A673 (cell line): ENCODE measurements around the gene FSTL5. TPM values are rescaled to one million over a fixed set of nuclear protein-coding genes. Genes with fewer than 3 reads are reported as not detected.
A peak's percentile ranks its signal among the peaks of the same experiment; 100 is the strongest.
"Not testable (repeated sequence)": the region's sequence is repeated elsewhere in the genome, so short reads cannot be mapped to it uniquely, and the experiment has no call there.

Source experiments
- Bru-seq: library from RNA; stranded (reverse); fragments of 400-500 nt; gene quantifications from one replicate; lab custom pipeline; 2021; lab: Mats Ljungman, UMichigan
- BruChase-seq, 2 experiments: library from RNA; stranded (reverse); fragments of 400-500 nt; gene quantifications; one replicate each; lab custom pipeline; 2021; lab: Mats Ljungman, UMichigan
- BruUV-seq: library from RNA; stranded (reverse); fragments of 400-500 nt; replicated peaks from 2 replicates; lab custom pipeline; 2021; lab: Mats Ljungman, UMichigan
- CTCF ChIA-PET: fragments of 300-600 bp; sonication (Branson Sonifier 250); formaldehyde crosslinking; loops from one replicate; lab custom pipeline; 2022; ENCODE audit warnings: antibody characterized with exemption; lab: Charles Lee
- POLR2A ChIA-PET: fragments of 300-600 bp; sonication (Branson Sonifier 250); formaldehyde crosslinking; loops from one replicate; lab custom pipeline; 2022; ENCODE audit warnings: antibody characterized with exemption; ENCODE audit not compliant: low non-redundant PET; lab: Charles Lee
- DNase-seq: peaks from one replicate; pipeline ENCODE4 v3.0.0-alpha.2; 2015; ENCODE audit warnings: low spot score
- H3K27ac ChIP-seq: fragments of 200-600 bp; sonication (generic); 2 replicates; pipeline ENCODE4 v1.5.1; 2016; ENCODE audit warnings: mixed run types, low read depth, mild to moderate bottlenecking, mixed read lengths, antibody characterized with exemption, low read length; ENCODE audit not compliant: poor library complexity, severe bottlenecking
- H3K27me3 ChIP-seq: fragments of 200-600 bp; sonication (generic); replicated peaks from 2 replicates; pipeline ENCODE4 v1.6.1; 2017; ENCODE audit warnings: mixed run types, low read depth, mild to moderate bottlenecking, mixed read lengths, antibody characterized with exemption, low read length; ENCODE audit not compliant: insufficient read depth, poor library complexity
- H3K36me3 ChIP-seq: fragments of 200-600 bp; sonication (generic); 2 replicates; pipeline ENCODE4 v1.6.1; 2016; ENCODE audit warnings: mixed run types, mild to moderate bottlenecking, mixed read lengths, antibody characterized with exemption, low read length; ENCODE audit not compliant: insufficient read depth, poor library complexity, severe bottlenecking
- H3K4me1 ChIP-seq: fragments of 200-600 bp; sonication (generic); 2 replicates; pipeline ENCODE4 v1.6.1; 2017; ENCODE audit warnings: mixed run types, mild to moderate bottlenecking, mixed read lengths, antibody characterized with exemption, low read length; ENCODE audit not compliant: insufficient read depth, poor library complexity, severe bottlenecking
- H3K4me3 ChIP-seq: fragments of 200-600 bp; sonication (generic); 2 replicates; pipeline ENCODE4 v1.5.1; 2016; ENCODE audit warnings: low read depth, mixed run types, mild to moderate bottlenecking, mixed read lengths, low read length; ENCODE audit not compliant: poor library complexity, severe bottlenecking
- H3K9me3 ChIP-seq: fragments of 200-600 bp; sonication (generic); 2 replicates; pipeline ENCODE4 v1.6.1; 2016; ENCODE audit warnings: mixed run types, low read depth, mild to moderate bottlenecking, mixed read lengths, antibody characterized with exemption, low read length; ENCODE audit not compliant: poor library complexity, severe bottlenecking
- CTCF ChIP-seq: fragments of 300-800, 200-600 bp; sonication (generic); conservative IDR thresholded peaks from 2 replicates; pipeline ENCODE4 v1.5.1; 2017; ENCODE audit warnings: low read depth, mild to moderate bottlenecking, antibody characterized with exemption, low read length, moderate library complexity, mixed read lengths
- EZH2 ChIP-seq: fragments of 200-600 bp; sonication (generic); IDR thresholded peaks from 2 replicates; pipeline ENCODE4 v1.6.1; 2017; ENCODE audit warnings: borderline replicate concordance, low read depth, mild to moderate bottlenecking, mixed read lengths, antibody characterized with exemption, low read length; ENCODE audit not compliant: poor library complexity, severe bottlenecking
- intact Hi-C: fragments of 100-400 bp; cut with micrococcal nuclease; formaldehyde crosslinking; loops from one replicate; pipeline ENCODE4 v1.10.0; 2022; ENCODE audit not compliant: unreplicated experiment
- long read RNA-seq: library from polyadenylated mRNA; stranded (forward); transcript quantifications from one replicate; pipeline ENCODE4 v2.0.0, GENCODE V29; 2022
- total RNA-seq: library from RNA; stranded (reverse); gene quantifications from 2 replicates; pipeline ENCODE4 v1.2.3, GENCODE V29; 2021

The FSTL5 gene
- total RNA-seq: 0.15 and 0.28 TPM in 2 replicates
- Bru-seq, nascent RNA: percentile 18 among the genes with signal in this experiment
- BruChase-seq, experiment 1, labeled RNA remaining after a 2-hour chase: percentile 15 among the genes with signal in this experiment
- percentile 10 among the genes with signal in this experiment for BruChase-seq, experiment 2, labeled RNA remaining after a 6-hour chase
- long read RNA-seq, partial matches to known transcripts: 0 of 1 reads
- long read RNA-seq, other reads (novel, unspliced or antisense): 1 of 1 reads

GRCh38 chr4:162163892-162164759 lies at the start of gene FSTL5:
FSTL5 (minus strand) TSS chr4:162164000; CDS start chr4:162111396, 52,604 bp downstream.
- Histone ChIP-seq H3K27me3 (no peaks in the 10 kb centered on the region), H3K36me3 (no peaks in the 10 kb centered on the region), H3K27ac (no peak within 1 kb of the TSS), H3K4me3 (peak within 1 kb of the TSS; percentile 61), H3K4me1 (no peaks in the 10 kb centered on the region), H3K9me3 (no peaks in the 10 kb centered on the region)
- peak; percentile 90 for DNase-seq
- intact Hi-C loops: loop anchor here (10.0 kb wide), 2 partner anchors 839 to 909 kb away; no protein-coding TSS in a partner anchor
- CTCF ChIA-PET: no interaction called here
- BruUV-seq: no TSS peak
- POLR2A ChIA-PET: no interaction called here
- TF ChIP-seq EZH2 (no peak), CTCF (no peak)

- CTCF ChIA-PET: no interaction called here
- TF ChIP-seq CTCF: no peak
- no peak for TF ChIP-seq EZH2
- no peaks in the 10 kb centered on the region for H3K36me3 ChIP-seq
- H3K27me3 ChIP-seq: no peaks in the 10 kb centered on the region
- POLR2A ChIA-PET: no interaction called here
- intact Hi-C loops: no loop called here
- H3K4me3 ChIP-seq: no peak overlapping the region
- H3K27ac ChIP-seq: no peak overlapping the region
- DNase-seq: no peak
- no peaks in the 10 kb centered on the region for H3K9me3 ChIP-seq
- no TSS peak for BruUV-seq
- H3K4me1 ChIP-seq: no peaks in the 10 kb centered on the region
Measured at GRCh38 chr4:162209706-162210105, 45.9 kb upstream of the FSTL5 start.

GRCh38 chr4:162203478-162203877 lies 39.7 kb upstream of the FSTL5 start:
- H3K9me3 ChIP-seq, H3K27ac ChIP-seq, CTCF ChIA-PET, intact Hi-C loops, BruUV-seq, H3K36me3 ChIP-seq, H3K4me3 ChIP-seq, H3K27me3 ChIP-seq, DNase-seq, POLR2A ChIA-PET, H3K4me1 ChIP-seq: not testable (repeated sequence)
